Astrocyte (in vitro differentiated cells and primary cell): ENCODE results near the gene SFTA2. TPM values are rescaled to one million over a fixed set of nuclear protein-coding genes. Genes with fewer than 3 reads are reported as not detected.
A peak's percentile ranks its signal among the peaks of the same experiment; 100 is the strongest.

ENCODE experiments used
- DNase-seq: peaks from one replicate; pipeline ENCODE4 v3.0.0-alpha.2; 2010; ENCODE audit warnings: low read depth
- FAIRE-seq: peaks from 2 replicates; lab custom pipeline; 2011; peaks lifted over from hg19 to GRCh38; lab: Jason Lieb, UNC
- H2AFZ ChIP-seq: 2 replicates; pipeline ENCODE4 v1.6.0; 2012; ENCODE audit warnings: low read depth, low read length, inconsistent platforms
- H3K27ac ChIP-seq: 2 replicates; pipeline ENCODE4 v1.5.1; 2011; ENCODE audit warnings: low read depth, low read length, inconsistent platforms
- H3K27me3 ChIP-seq: 2 replicates; pipeline ENCODE4 v1.6.0; 2011; ENCODE audit warnings: low read length, inconsistent platforms; ENCODE audit not compliant: insufficient read depth
- H3K36me3 ChIP-seq: 2 replicates; pipeline ENCODE4 v1.5.1; 2011; ENCODE audit warnings: low read length, inconsistent platforms; ENCODE audit not compliant: insufficient read depth
- H3K4me1 ChIP-seq: 2 replicates; pipeline ENCODE4 v1.5.1; 2011; ENCODE audit warnings: low read length, inconsistent platforms; ENCODE audit not compliant: insufficient read depth
- H3K4me2 ChIP-seq: 2 replicates; pipeline ENCODE4 v1.6.0; 2012; ENCODE audit warnings: low read length, inconsistent platforms
- H3K4me3 ChIP-seq: 2 replicates; pipeline ENCODE4 v1.5.1; 2011; ENCODE audit warnings: low read depth, mild to moderate bottlenecking, low read length, inconsistent platforms; ENCODE audit not compliant: insufficient read depth
- H3K79me2 ChIP-seq: 2 replicates; pipeline ENCODE4 v1.6.0; 2012; ENCODE audit warnings: mild to moderate bottlenecking, low read length, inconsistent platforms; ENCODE audit not compliant: insufficient read depth
- H3K9ac ChIP-seq: 2 replicates; pipeline ENCODE4 v1.6.0; 2012; ENCODE audit warnings: mild to moderate bottlenecking, low read length, inconsistent platforms
- H3K9me3 ChIP-seq: 2 replicates; pipeline ENCODE4 v1.5.1; 2012; ENCODE audit warnings: low read depth, mild to moderate bottlenecking, low read length, inconsistent platforms; ENCODE audit not compliant: insufficient read depth
- H4K20me1 ChIP-seq: 2 replicates; pipeline ENCODE4 v1.6.0; 2012; ENCODE audit warnings: low read length, inconsistent platforms; ENCODE audit not compliant: insufficient read depth
- H3K27ac Mint-ChIP-seq: one replicate; pipeline ENCODE4 v1.8.0; 2021; ENCODE audit warnings: mild to moderate bottlenecking, mixed read lengths; ENCODE audit not compliant: unreplicated experiment
- H3K27me3 Mint-ChIP-seq: one replicate; pipeline ENCODE4 v1.8.0; 2021; ENCODE audit warnings: low read depth, mixed read lengths; ENCODE audit not compliant: unreplicated experiment
- H3K36me3 Mint-ChIP-seq: one replicate; pipeline ENCODE4 v1.8.0; 2021; ENCODE audit warnings: low read depth, mixed read lengths; ENCODE audit not compliant: unreplicated experiment
- H3K4me1 Mint-ChIP-seq: one replicate; pipeline ENCODE4 v1.8.0; 2021; ENCODE audit warnings: low read depth, mixed read lengths; ENCODE audit not compliant: unreplicated experiment
- H3K4me3 Mint-ChIP-seq: one replicate; pipeline ENCODE4 v1.8.0; 2021; ENCODE audit warnings: mild to moderate bottlenecking, moderate library complexity, mixed read lengths; ENCODE audit not compliant: unreplicated experiment
- H3K9me3 Mint-ChIP-seq: one replicate; pipeline ENCODE4 v1.8.0; 2021; ENCODE audit warnings: mild to moderate bottlenecking, mixed read lengths; ENCODE audit not compliant: unreplicated experiment
- EZH2 ChIP-seq: IDR thresholded peaks from 2 replicates; pipeline ENCODE4 v1.6.1; 2012; ENCODE audit warnings: mild to moderate bottlenecking, low read length, inconsistent platforms; ENCODE audit not compliant: insufficient read depth
- total RNA-seq: library from RNA; stranded (reverse); gene quantifications from 2 replicates; pipeline ENCODE4 v1.2.1, GENCODE V29; 2021
- TF ChIP-seq, protein P1 (sequence below): IDR thresholded peaks from 2 replicates; pipeline ENCODE4 v1.5.1; 2011; ENCODE audit warnings: low read depth, mild to moderate bottlenecking, inconsistent platforms, low read length, moderate library complexity; ENCODE audit not compliant: insufficient read depth

SFTA2 gene
- total RNA-seq, 1 donor from 2014 or later = not detected

DNA sequence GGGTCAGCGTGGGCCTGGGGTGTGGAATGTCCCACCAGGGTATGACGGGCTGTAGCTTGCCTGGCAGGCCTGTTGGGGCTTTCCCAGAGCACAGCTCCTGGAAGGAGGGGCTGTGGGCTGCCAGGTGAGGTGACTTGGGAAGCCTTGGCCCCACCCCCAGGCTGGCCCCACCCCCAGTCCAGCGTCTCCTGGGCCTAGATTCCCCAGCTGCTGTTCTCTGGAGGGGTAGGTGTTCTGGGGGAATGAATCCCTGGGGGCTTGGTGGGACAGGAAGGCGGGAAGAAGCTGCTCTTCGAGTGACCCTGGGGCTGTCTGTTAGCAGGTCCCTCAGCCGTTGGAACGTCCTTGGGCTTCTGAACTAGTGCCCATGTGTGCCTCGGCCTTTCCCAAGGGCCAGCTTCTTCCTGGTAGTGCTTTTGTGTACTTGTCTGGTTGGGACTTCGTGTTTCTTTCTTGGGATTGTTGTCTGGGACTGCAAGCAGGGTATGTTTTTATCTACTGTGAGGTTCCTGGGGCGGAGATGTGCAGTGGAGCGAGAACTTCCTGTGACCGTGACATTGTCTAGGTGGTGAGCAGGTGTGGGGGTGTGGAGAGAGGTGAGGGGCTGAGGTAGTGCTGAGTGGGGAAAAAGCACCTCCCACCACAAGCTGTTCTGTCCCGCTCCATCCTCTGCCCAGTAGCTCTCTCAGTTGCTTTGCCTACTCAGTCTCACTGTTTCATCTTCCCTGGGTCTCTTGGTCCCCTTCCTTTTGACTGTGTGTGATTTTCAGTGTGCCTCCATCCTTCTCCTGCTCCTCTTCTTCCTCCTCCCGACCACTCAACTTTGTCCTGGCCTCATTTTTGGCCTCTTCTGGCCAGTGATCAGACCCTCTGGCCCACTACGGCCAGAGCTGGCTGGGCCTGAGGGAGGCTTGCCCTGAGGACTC, 48.9 kb downstream of the SFTA2 start:
- H3K9me3 ChIP-seq = no peaks in the 10 kb centered on the region
- peak overlapping the region; percentile 80 for H3K9ac ChIP-seq
- DNase-seq (no peak), FAIRE-seq (no peak)
- no peaks in the 10 kb centered on the region for H3K27me3 ChIP-seq
- Mint-ChIP-seq H3K4me1 (peaks cover 44% of the 10 kb centered on the region), H3K9me3 (no peaks in the 10 kb centered on the region), H3K27ac (peak overlapping the region; percentile 71), H3K4me3 (peak overlapping the region; percentile 80), H3K36me3 (peaks cover 4% of the 10 kb centered on the region), H3K27me3 (no peaks in the 10 kb centered on the region)
- H3K4me1 ChIP-seq = peaks cover 46% of the 10 kb centered on the region
- no peaks in the 10 kb centered on the region for H3K36me3 ChIP-seq
- H2AFZ ChIP-seq = peak overlapping the region; percentile 23
- peak overlapping the region; percentile 94 for H3K4me2 ChIP-seq
- TF ChIP-seq EZH2 = no peak
- TF ChIP-seq, protein P1, sequence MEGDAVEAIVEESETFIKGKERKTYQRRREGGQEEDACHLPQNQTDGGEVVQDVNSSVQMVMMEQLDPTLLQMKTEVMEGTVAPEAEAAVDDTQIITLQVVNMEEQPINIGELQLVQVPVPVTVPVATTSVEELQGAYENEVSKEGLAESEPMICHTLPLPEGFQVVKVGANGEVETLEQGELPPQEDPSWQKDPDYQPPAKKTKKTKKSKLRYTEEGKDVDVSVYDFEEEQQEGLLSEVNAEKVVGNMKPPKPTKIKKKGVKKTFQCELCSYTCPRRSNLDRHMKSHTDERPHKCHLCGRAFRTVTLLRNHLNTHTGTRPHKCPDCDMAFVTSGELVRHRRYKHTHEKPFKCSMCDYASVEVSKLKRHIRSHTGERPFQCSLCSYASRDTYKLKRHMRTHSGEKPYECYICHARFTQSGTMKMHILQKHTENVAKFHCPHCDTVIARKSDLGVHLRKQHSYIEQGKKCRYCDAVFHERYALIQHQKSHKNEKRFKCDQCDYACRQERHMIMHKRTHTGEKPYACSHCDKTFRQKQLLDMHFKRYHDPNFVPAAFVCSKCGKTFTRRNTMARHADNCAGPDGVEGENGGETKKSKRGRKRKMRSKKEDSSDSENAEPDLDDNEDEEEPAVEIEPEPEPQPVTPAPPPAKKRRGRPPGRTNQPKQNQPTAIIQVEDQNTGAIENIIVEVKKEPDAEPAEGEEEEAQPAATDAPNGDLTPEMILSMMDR = no peak
- H3K27ac ChIP-seq = no peak overlapping the region
- no peaks in the 10 kb centered on the region for H4K20me1 ChIP-seq
- H3K4me3 ChIP-seq = no peak overlapping the region
- peaks cover 33% of the 10 kb centered on the region for H3K79me2 ChIP-seq

DNA sequence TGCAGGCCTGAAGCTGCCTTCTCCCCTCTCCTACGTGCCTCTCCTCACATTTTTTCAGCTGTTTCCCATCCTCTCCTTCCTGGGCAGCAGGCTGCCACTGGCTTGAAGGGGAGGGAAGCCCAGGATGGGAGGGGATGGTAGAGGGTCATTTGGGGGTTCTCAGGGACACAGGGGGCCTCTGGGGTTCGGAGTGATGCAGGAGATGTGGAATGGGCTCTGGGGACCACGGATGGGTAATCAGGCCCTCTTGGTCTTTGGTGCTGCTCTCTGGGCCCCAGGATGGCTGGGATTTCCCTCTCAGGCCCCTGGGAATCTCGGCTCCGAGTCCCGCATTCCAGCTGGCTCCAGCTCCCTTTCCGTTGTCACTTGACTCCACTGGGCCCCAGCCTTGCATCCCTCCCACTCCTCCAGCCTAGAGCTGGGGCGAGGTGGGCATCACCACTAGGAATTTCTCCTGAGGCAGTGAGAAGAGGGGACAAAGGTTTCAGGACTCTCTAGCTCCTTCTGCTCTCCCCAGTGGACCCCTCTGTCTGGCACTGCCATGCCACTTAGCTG, 49.7 kb downstream of the SFTA2 start:
- H3K4me3 Mint-ChIP-seq = peak overlapping the region; percentile 80
- H3K27ac ChIP-seq = no peak overlapping the region

More for the DNA sequence above, 49.7 kb downstream of the SFTA2 start:
- no peaks in the 10 kb centered on the region for H3K27me3 ChIP-seq
- FAIRE-seq = no peak
- peaks cover 25% of the 10 kb centered on the region for H3K79me2 ChIP-seq
- TF ChIP-seq, protein P1 = no peak
- no peak for TF ChIP-seq EZH2
- peaks cover 2% of the 10 kb centered on the region for H3K9me3 Mint-ChIP-seq
- peak overlapping the region; percentile 42 for H3K4me2 ChIP-seq
- no peak overlapping the region for H3K27ac Mint-ChIP-seq
- H3K9ac ChIP-seq = peak overlapping the region; percentile 8
- H4K20me1 ChIP-seq = no peaks in the 10 kb centered on the region
- H3K9me3 ChIP-seq = no peaks in the 10 kb centered on the region
- H2AFZ ChIP-seq = peak overlapping the region; percentile 23
- peaks cover 45% of the 10 kb centered on the region for H3K4me1 ChIP-seq
- no peak overlapping the region for H3K4me3 ChIP-seq
- no peaks in the 10 kb centered on the region for H3K36me3 ChIP-seq
- no peaks in the 10 kb centered on the region for H3K27me3 Mint-ChIP-seq
- no peak for DNase-seq
- peaks cover 4% of the 10 kb centered on the region for H3K36me3 Mint-ChIP-seq
- H3K4me1 Mint-ChIP-seq = peaks cover 46% of the 10 kb centered on the region
